A549 (cell line): ENCODE results near the gene DISP1. TPM values are rescaled to one million over a fixed set of nuclear protein-coding genes. Genes with fewer than 3 reads are reported as not detected.

Source experiments
- ATAC-seq, 2 experiments: fragments of 200-7000 bp in 1 of 2; fragments of >200 bp in 1 of 2; cut with Nextera tagmentation in 1 of 2; cut with Tn5 transposase in 1 of 2; 3 replicates each; pipeline versions ENCODE4 v1.8.0 to v1.9.1; 2018 to 2020; ENCODE audit warnings: mild to moderate bottlenecking in 1 of 2, moderate library complexity in 1 of 2
- CTCF ChIA-PET: fragments of 300-600 bp; sonication (Branson Sonifier 250); formaldehyde crosslinking; extraction: SDS; loops from one replicate; lab custom pipeline; 2021; ENCODE audit warnings: antibody characterized with exemption, inconsistent platforms; lab: Yijun Ruan, JAX
- POLR2A ChIA-PET: fragments of 350-600 bp; formaldehyde crosslinking; extraction: SDS; loops from one replicate; lab custom pipeline; 2021; ENCODE audit warnings: antibody characterized with exemption, inconsistent platforms; lab: Yijun Ruan, JAX
- DNase-seq, 2 experiments: peaks; one replicate each; pipeline versions ENCODE4 v3.0.0 to v3.0.0-alpha.2; 2011 to 2016; ENCODE audit warnings: low read depth in 1 of 2, low spot score in 1 of 2
- FAIRE-seq: peaks from 2 replicates; lab custom pipeline; 2011; peaks lifted over from hg19 to GRCh38; lab: Jason Lieb, UNC
- H3K27ac ChIP-seq, 2 experiments: fragments of >200 bp; sonication (Bioruptor Twin); formaldehyde crosslinking; 3 replicates each; pipeline ENCODE4 v1.5.1; 2016 to 2017
- H3K4me1 ChIP-seq: fragments of >200 bp; sonication (Bioruptor Twin); formaldehyde crosslinking; 3 replicates; pipeline ENCODE4 v1.6.1; 2016
- H3K4me2 ChIP-seq: fragments of >200 bp; sonication (Bioruptor Twin); formaldehyde crosslinking; 3 replicates; pipeline ENCODE4 v1.6.1; 2016
- H3K4me3 ChIP-seq: fragments of >200 bp; sonication (Bioruptor Twin); formaldehyde crosslinking; 3 replicates; pipeline ENCODE4 v1.5.1; 2016
- H3K9me3 ChIP-seq: fragments of >200 bp; sonication (Bioruptor Twin); formaldehyde crosslinking; 3 replicates; pipeline ENCODE4 v1.6.1; 2016
- ESRRA ChIP-seq: fragments of 150-350 bp; IDR thresholded peaks from 2 replicates; pipeline ENCODE4 v1.6.1; 2014; ENCODE audit warnings: mild to moderate bottlenecking, low read length, borderline replicate concordance
- FOSB ChIP-seq: fragments of 250-450 bp; sonication (Bioruptor Pico); IDR thresholded peaks from 2 replicates; pipeline ENCODE4 v1.5.0; 2020; ENCODE audit warnings: mild to moderate bottlenecking, moderate library complexity
- FOSL2 ChIP-seq, 2 experiments: fragments of 450-650 bp in 1 of 2; fragments of >200 bp in 1 of 2; sonication (Bioruptor Twin) in 1 of 2; formaldehyde crosslinking; IDR thresholded peaks; 2 replicates each; pipeline versions ENCODE4 v1.5.0 to v1.6.1; 2016 to 2020; ENCODE audit warnings: mild to moderate bottlenecking in 1 of 2, moderate library complexity in 1 of 2
- GATA3 ChIP-seq: IDR thresholded peaks from 2 replicates; pipeline ENCODE4 v1.6.1; 2012; ENCODE audit warnings: borderline replicate concordance
- HDAC2 ChIP-seq: fragments of 200-600 bp; sonication (generic); IDR thresholded peaks from 2 replicates; pipeline ENCODE4 v1.6.1; 2016
- HOXB5 ChIP-seq: fragments of 250-450 bp; sonication (Bioruptor Pico); IDR thresholded peaks from 2 replicates; pipeline ENCODE4 v1.5.0; 2020; ENCODE audit warnings: mild to moderate bottlenecking, moderate library complexity
- JUN ChIP-seq, 2 experiments: fragments of >200 bp; sonication (Bioruptor Twin); formaldehyde crosslinking; IDR thresholded peaks; 2 replicates in 1 of 2; 3 replicates in 1 of 2; pipeline ENCODE4 v1.6.1; 2016 to 2017
- JUNB ChIP-seq: fragments of >200 bp; sonication (Bioruptor Twin); formaldehyde crosslinking; IDR thresholded peaks from 2 replicates; pipeline ENCODE4 v1.6.1; 2016
- KDM1A ChIP-seq: fragments of 200-600 bp; sonication (generic); IDR thresholded peaks from 2 replicates; pipeline ENCODE4 v1.6.1; 2016; ENCODE audit warnings: low read depth, mild to moderate bottlenecking
- KDM5A ChIP-seq: fragments of 200-600 bp; sonication (generic); IDR thresholded peaks from 2 replicates; pipeline ENCODE4 v1.6.1; 2016; ENCODE audit warnings: antibody characterized with exemption, mild to moderate bottlenecking
- MAFK ChIP-seq: fragments of 450-650 bp; IDR thresholded peaks from 2 replicates; pipeline ENCODE4 v1.6.1; 2014; ENCODE audit not compliant: partially characterized antibody
- MYC ChIP-seq: IDR thresholded peaks from 2 replicates; pipeline ENCODE4 v1.6.1; 2012; ENCODE audit warnings: mild to moderate bottlenecking, inconsistent platforms, low read length, improper control_type of control experiment, borderline replicate concordance
- NFE2L2 ChIP-seq: fragments of 150-350 bp; conservative IDR thresholded peaks from 2 replicates; pipeline ENCODE4 v1.6.1; 2014; ENCODE audit warnings: low read length
- POLR2AphosphoS2 ChIP-seq: conservative IDR thresholded peaks from 2 replicates; pipeline ENCODE4 v1.6.1; 2012; ENCODE audit warnings: low read length, improper control_type of control experiment, inconsistent platforms
- SMC3 ChIP-seq: fragments of >200 bp; sonication (Bioruptor Twin); formaldehyde crosslinking; IDR thresholded peaks from 3 replicates; pipeline ENCODE4 v1.6.1; 2018; ENCODE audit warnings: inconsistent platforms
- SREBF2 ChIP-seq: fragments of 450-650 bp; IDR thresholded peaks from 2 replicates; pipeline ENCODE4 v1.6.1; 2014; ENCODE audit warnings: mild to moderate bottlenecking, moderate library complexity
- ZC3H11A ChIP-seq: fragments of 450-650 bp; IDR thresholded peaks from 2 replicates; pipeline ENCODE4 v1.6.1; 2014; ENCODE audit warnings: antibody characterized with exemption, mild to moderate bottlenecking
- ZNF302 ChIP-seq: fragments of 250-450 bp; sonication (Bioruptor Pico); IDR thresholded peaks from 2 replicates; pipeline ENCODE4 v1.9.0; 2021; ENCODE audit warnings: inconsistent platforms, mild to moderate bottlenecking, moderate library complexity
- ZSCAN20 ChIP-seq: fragments of 250-450 bp; sonication (Bioruptor Pico); IDR thresholded peaks from 2 replicates; pipeline ENCODE4 v1.8.0; 2022; ENCODE audit warnings: mild to moderate bottlenecking, moderate library complexity
- WGBS: methylation state at CpG from one replicate; pipeline ENCODE4 v1.1.6; 2017; ENCODE audit errors: missing lambda C conversion rate; 5-methylcytosine and 5-hydroxymethylcytosine counted together
- polyA plus RNA-seq, 4 experiments: library from polyadenylated mRNA; depleted of rRNA in 3 of 4; stranded (reverse); fragments of >200 nt; fragmentation: RNase III in 1 of 4; extraction: RNeasy Plus Mini Kit Qiagen cat#74134 plus additional on column Dnase treatment in 1 of 4; gene quantifications; 2 replicates in 3 of 4; 3 replicates in 1 of 4; pipeline ENCODE4 v1.2.3, GENCODE V29; 2011 to 2017
- TF ChIP-seq, protein P1 (sequence below): fragments of 200-600 bp; sonication (generic); IDR thresholded peaks from 2 replicates; pipeline ENCODE4 v1.6.1; 2016; ENCODE audit warnings: antibody characterized with exemption, mild to moderate bottlenecking, moderate library complexity
- TF ChIP-seq, protein P2 (sequence below): IDR thresholded peaks from 2 replicates; pipeline ENCODE4 v1.6.1; 2012
- TF ChIP-seq, protein P3 (sequence below): IDR thresholded peaks from 2 replicates; pipeline ENCODE4 v1.6.1; 2012; ENCODE audit warnings: low read depth, borderline replicate concordance
- TF ChIP-seq, protein P4 (sequence below): fragments of 250-450 bp; sonication (Bioruptor Pico); IDR thresholded peaks from 2 replicates; pipeline ENCODE4 v1.5.0; 2020; ENCODE audit warnings: low read depth, mild to moderate bottlenecking, moderate library complexity
- TF ChIP-seq, protein P5 (sequence below): fragments of >200 bp; sonication (Bioruptor Twin); formaldehyde crosslinking; IDR thresholded peaks from 2 replicates; pipeline ENCODE4 v1.6.1; 2016
- TF ChIP-seq, protein P6 (sequence below): fragments of 250-450 bp; sonication (Bioruptor Pico); IDR thresholded peaks from 2 replicates; pipeline ENCODE4 v1.5.0; 2021; ENCODE audit warnings: mild to moderate bottlenecking, moderate library complexity, borderline replicate concordance

DISP1 gene
- polyA plus RNA-seq, 2 of the 4 experiments (the other 2 are of a cell fraction) = 1.2 to 5.1 TPM

DNA sequence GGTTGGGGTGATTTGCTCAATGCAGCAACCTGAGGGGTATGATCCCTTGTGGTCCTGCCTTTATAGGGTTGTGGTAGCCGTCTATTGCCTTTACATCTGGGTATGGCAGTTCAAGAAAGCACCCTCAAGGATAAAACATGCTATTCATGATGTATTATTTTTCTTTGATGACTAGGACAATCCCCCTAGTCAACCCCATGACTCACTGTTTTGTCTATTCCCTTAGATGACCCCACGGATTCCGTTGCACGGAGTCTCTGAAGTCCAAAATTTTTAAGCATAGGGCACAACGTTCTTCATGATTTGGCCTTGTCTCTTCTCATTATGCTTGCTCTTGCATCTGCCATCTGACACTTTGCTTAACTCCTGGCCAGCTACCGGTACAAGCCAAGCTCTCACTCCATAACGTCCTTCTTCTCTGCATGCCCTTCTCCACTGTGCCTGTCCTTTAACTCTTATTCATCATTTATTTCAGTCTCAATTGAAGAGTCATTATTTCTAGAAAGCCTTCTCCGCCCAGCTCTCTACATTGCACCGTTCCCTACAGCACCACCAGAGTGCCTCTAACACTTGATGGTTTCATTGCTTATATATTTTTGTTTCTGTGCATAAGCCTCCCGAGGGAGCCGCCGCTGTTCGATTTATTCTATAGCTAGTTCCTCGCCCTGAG is 838 bp upstream of the DISP1 start:
- ATAC-seq (peak; percentile 2 to 15; a peak in 2 of 6 replicates), FAIRE-seq (no peak), DNase-seq (no peak)
- CTCF ChIA-PET = interaction anchor here (0.7 to 2.1 kb wide), 4 partner anchors 21 to 320 kb away, joined by 3 to 9 read pairs (median 4); no protein-coding TSS in a partner anchor
- WGBS = 73% methylated on average over 14 of the region's 14 CpGs
- Histone ChIP-seq H3K9me3 (no peaks in the 10 kb centered on the region), H3K4me3 (peak overlapping the region; percentile 79), H3K4me2 (peak overlapping the region; percentile 88), H3K4me1 (peaks cover 34% of the 10 kb centered on the region), H3K27ac (peak overlapping the region; percentile 92 to 95)
- TF ChIP-seq ESRRA = no peak
- no peak for TF ChIP-seq KDM1A
- POLR2A ChIA-PET = no interaction called here

DNA sequence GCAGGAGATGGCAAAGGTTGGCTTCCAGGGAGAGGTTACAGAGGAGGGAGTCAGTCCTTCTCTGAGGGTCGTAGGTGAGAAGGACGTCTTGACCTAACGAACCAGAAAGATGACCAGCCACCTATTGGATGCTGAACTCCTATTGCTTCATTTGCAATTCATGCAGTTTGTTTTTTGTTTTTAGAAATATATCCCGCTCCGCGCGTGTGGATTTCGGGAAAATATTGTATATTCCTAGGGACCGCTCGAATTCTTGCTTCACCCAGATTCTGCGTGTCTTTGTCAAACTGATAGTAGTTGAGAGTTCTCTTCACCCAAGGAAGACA is 564 bp downstream of the DISP1 start:
- Histone ChIP-seq H3K4me3 (peak overlapping the region; percentile 79), H3K4me1 (peaks cover 34% of the 10 kb centered on the region), H3K9me3 (no peaks in the 10 kb centered on the region), H3K4me2 (peak overlapping the region; percentile 88), H3K27ac (peak overlapping the region; percentile 92 to 95)
- TF ChIP-seq, protein P1, sequence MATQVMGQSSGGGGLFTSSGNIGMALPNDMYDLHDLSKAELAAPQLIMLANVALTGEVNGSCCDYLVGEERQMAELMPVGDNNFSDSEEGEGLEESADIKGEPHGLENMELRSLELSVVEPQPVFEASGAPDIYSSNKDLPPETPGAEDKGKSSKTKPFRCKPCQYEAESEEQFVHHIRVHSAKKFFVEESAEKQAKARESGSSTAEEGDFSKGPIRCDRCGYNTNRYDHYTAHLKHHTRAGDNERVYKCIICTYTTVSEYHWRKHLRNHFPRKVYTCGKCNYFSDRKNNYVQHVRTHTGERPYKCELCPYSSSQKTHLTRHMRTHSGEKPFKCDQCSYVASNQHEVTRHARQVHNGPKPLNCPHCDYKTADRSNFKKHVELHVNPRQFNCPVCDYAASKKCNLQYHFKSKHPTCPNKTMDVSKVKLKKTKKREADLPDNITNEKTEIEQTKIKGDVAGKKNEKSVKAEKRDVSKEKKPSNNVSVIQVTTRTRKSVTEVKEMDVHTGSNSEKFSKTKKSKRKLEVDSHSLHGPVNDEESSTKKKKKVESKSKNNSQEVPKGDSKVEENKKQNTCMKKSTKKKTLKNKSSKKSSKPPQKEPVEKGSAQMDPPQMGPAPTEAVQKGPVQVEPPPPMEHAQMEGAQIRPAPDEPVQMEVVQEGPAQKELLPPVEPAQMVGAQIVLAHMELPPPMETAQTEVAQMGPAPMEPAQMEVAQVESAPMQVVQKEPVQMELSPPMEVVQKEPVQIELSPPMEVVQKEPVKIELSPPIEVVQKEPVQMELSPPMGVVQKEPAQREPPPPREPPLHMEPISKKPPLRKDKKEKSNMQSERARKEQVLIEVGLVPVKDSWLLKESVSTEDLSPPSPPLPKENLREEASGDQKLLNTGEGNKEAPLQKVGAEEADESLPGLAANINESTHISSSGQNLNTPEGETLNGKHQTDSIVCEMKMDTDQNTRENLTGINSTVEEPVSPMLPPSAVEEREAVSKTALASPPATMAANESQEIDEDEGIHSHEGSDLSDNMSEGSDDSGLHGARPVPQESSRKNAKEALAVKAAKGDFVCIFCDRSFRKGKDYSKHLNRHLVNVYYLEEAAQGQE = no peak
- TF ChIP-seq ZC3H11A (no peak), ESRRA (no peak), NFE2L2 (no peak), ZNF302 (no peak), FOSB (no peak), POLR2AphosphoS2 (no peak), SMC3 (no peak)
- ChIA-PET POLR2A (no interaction called here), CTCF (no interaction called here)
- ATAC-seq (0 out of 6 replicates have a peak, but pooled peaks of 1 of the 2 experiments have one; percentile 2), FAIRE-seq (no peak), DNase-seq (no peak)
- 19% methylated on average over 11 of the region's 11 CpGs for WGBS

DNA sequence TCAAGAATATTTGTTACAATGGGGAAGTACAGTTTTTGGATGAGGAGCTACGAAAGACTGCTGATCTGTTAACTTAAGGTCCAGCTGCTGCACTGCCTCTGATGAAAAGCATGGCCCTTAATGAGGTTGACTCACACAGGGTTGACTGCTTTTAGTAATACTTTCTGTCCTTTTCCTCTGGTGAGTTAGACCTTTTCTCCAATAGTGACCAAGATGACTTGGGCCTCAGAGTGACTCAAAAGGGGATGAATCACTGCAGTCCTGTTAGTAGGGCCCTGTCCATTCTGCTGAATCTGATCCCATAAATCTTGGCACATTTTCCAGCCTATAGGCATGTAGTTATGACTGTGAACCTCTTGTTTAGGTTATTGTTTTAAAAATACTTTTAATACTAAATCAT is 2.7 kb downstream of the DISP1 start:
- Histone ChIP-seq H3K4me1 (peaks cover 34% of the 10 kb centered on the region), H3K27ac (no peak overlapping the region), H3K4me3 (no peak overlapping the region), H3K4me2 (peak overlapping the region; percentile 11; the same call in 2 of the 3 replicates), H3K9me3 (no peaks in the 10 kb centered on the region)
- POLR2A ChIA-PET = no interaction called here
- CTCF ChIA-PET = no interaction called here
- DNase-seq = peak; percentile 41 to 51
- no peak for FAIRE-seq
- peak; percentile 6 to 14; a peak in 3 of 6 replicates for ATAC-seq
- TF ChIP-seq KDM5A (no peak), MYC (no peak), FOSB (no peak), JUNB (0 out of 2 replicates have a peak, but pooled peaks have one; percentile 14), HOXB5 (CRISPR knock-in tag) (no peak), MAFK (peak; percentile 38), JUN (IDR thresholded peaks at IDR 0.05) (no peak), GATA3 (no peak), HDAC2 (no peak), ZSCAN20 (CRISPR knock-in tag) (no peak), FOSL2 (IDR thresholded peaks at IDR 0.05) (0 out of 2 replicates have a peak, but pooled peaks have one; percentile 48), FOSL2 (CRISPR knock-in tag; IDR thresholded peaks at IDR 0.05) (peak; percentile 15; the same call in 1 of the 2 replicates), SREBF2 (no peak)
- TF ChIP-seq, protein P2, sequence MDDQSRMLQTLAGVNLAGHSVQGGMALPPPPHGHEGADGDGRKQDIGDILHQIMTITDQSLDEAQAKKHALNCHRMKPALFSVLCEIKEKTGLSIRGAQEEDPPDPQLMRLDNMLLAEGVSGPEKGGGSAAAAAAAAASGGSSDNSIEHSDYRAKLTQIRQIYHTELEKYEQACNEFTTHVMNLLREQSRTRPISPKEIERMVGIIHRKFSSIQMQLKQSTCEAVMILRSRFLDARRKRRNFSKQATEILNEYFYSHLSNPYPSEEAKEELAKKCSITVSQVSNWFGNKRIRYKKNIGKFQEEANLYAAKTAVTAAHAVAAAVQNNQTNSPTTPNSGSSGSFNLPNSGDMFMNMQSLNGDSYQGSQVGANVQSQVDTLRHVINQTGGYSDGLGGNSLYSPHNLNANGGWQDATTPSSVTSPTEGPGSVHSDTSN = no peak
- TF ChIP-seq, protein P3, sequence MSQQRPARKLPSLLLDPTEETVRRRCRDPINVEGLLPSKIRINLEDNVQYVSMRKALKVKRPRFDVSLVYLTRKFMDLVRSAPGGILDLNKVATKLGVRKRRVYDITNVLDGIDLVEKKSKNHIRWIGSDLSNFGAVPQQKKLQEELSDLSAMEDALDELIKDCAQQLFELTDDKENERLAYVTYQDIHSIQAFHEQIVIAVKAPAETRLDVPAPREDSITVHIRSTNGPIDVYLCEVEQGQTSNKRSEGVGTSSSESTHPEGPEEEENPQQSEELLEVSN = no peak
- TF ChIP-seq, protein P4, sequence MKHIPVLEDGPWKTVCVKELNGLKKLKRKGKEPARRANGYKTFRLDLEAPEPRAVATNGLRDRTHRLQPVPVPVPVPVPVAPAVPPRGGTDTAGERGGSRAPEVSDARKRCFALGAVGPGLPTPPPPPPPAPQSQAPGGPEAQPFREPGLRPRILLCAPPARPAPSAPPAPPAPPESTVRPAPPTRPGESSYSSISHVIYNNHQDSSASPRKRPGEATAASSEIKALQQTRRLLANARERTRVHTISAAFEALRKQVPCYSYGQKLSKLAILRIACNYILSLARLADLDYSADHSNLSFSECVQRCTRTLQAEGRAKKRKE (CRISPR knock-in tag) = no peak
- TF ChIP-seq, protein P5, sequence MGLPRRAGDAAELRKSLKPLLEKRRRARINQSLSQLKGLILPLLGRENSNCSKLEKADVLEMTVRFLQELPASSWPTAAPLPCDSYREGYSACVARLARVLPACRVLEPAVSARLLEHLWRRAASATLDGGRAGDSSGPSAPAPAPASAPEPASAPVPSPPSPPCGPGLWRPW = no peak
- TF ChIP-seq, protein P6, sequence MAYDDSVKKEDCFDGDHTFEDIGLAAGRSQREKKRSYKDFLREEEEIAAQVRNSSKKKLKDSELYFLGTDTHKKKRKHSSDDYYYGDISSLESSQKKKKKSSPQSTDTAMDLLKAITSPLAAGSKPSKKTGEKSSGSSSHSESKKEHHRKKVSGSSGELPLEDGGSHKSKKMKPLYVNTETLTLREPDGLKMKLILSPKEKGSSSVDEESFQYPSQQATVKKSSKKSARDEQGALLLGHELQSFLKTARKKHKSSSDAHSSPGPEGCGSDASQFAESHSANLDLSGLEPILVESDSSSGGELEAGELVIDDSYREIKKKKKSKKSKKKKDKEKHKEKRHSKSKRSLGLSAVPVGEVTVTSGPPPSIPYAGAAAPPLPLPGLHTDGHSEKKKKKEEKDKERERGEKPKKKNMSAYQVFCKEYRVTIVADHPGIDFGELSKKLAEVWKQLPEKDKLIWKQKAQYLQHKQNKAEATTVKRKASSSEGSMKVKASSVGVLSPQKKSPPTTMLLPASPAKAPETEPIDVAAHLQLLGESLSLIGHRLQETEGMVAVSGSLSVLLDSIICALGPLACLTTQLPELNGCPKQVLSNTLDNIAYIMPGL (CRISPR knock-in tag) = no peak
- 77% methylated on average over 1 of the region's 1 CpG for WGBS
